Spleen (tissue), 7 donors: Measurements from ENCODE around the gene GADD45G.

Source experiments
- CTCF ChIP-seq, 11 experiments: fragments of 200-600 bp in 7 of 11; fragments of 450-650 bp in 4 of 11; sonication (generic) in 4 of 11; IDR thresholded peaks in 8 of 11; conservative IDR thresholded peaks in 3 of 11; 1 replicate in 7 of 11; 2 replicates in 4 of 11; pipeline versions ENCODE4 v1.4.0 to v1.8.0; 2016 to 2021; ENCODE audit warnings: antibody characterized with exemption in 11 of 11, inconsistent platforms in 4 of 11, mild to moderate bottlenecking in 1 of 11
- POLR2A ChIP-seq, 3 donors: fragments of 450-650 bp; IDR thresholded peaks; one replicate each; pipeline ENCODE4 v1.5.1; 2017; ENCODE audit warnings: antibody characterized with exemption in 3 of 3, mild to moderate bottlenecking in 1 of 3
- POLR2AphosphoS5 ChIP-seq, 3 donors: sonication (generic); formaldehyde crosslinking; IDR thresholded peaks; one replicate each; pipeline ENCODE4 v1.5.1; 2017; ENCODE audit warnings: antibody characterized with exemption in 3 of 3
- donor health status: DM: no; HTN: no; CAD: no; lungs with moderate emphysema.
- donor health status: DM: no; HTN: no; CAD: no.
- donor health status: DM: no; HTN: no; CAD: no.

DNA sequence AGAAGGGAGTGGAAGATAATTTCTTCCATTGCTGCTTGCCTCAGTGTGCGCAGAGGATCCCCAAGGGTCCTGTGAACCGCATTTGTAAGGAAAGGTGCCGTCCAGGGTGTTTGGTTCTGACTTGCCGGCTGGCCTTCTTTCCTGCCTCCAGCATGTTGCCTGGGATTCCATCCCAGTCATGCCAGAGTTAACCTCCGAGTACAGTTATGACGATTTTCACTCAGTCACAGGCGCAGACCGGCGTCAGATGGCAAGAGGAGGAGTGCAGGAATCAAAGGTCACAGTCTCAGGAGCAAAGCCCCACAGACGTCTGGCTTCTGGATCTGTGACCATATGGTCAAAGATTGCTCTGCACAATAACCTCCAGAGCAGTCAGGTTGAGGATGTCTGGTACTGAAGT lies 5.9 kb upstream of the GADD45G start:
- no peak for TF ChIP-seq CTCF (IDR thresholded peaks at IDR 0.05 in 8 of 11, conservative IDR thresholded peaks at IDR 0.05 in 3 of 11)
- TF ChIP-seq POLR2AphosphoS5 (IDR thresholded peaks at IDR 0.05), result no peak
- TF ChIP-seq POLR2A (IDR thresholded peaks at IDR 0.05), result no peak
